Measurements from ENCODE around the gene SLC7A5. TPM values are rescaled to one million over a fixed set of nuclear protein-coding genes. Genes with fewer than 3 reads are reported as not detected.
A peak's percentile ranks its signal among the peaks of the same experiment; 100 is the strongest.

Gene SLC7A5
- total and polyA plus RNA-seq, 2 of the 4 experiments (the other 2 are of a cell fraction): 11.3 to 101 TPM

- WGBS, 2 experiments (ENCODE audit: extremely low coverage in 2 of 2, insufficient read length in 1 of 2): 96% methylated on average over 21 of the region's 34 CpGs; no CpG with 5 or more reads in 1 of the 2 experiments
- H3K4ac ChIP-seq (ENCODE audit: low read depth, low read length): no peak overlapping the region
- no peak overlapping the region for H2BK15ac ChIP-seq (ENCODE audit: low read depth, low read length)
- H2AFZ ChIP-seq (replicated peaks; ENCODE audit: low read length, poor library complexity): peak overlapping the region; percentile 43
- H3K56ac ChIP-seq (ENCODE audit: extremely low read depth, insufficient read depth, low read length): no peak overlapping the region
- H3K36me3 ChIP-seq (ENCODE audit: control insufficient read depth, insufficient read depth, low read length): peaks cover 85% of the 10 kb centered on the region
- no peak for ATAC-seq (ENCODE audit: low read depth)
- no peak overlapping the region for H2BK5ac ChIP-seq (ENCODE audit: low read depth, low read length, poor library complexity, severe bottlenecking)
- TF ChIP-seq CTCF (conservative IDR thresholded peaks at IDR 0.05; ENCODE audit: low read depth, low read length) (no peak), CHD1 (IDR thresholded peaks at IDR 0.05; ENCODE audit: low read depth, low read length) (no peak), MAFK (IDR thresholded peaks at IDR 0.05; ENCODE audit: low read depth, low read length) (no peak), POLR2A (IDR thresholded peaks at IDR 0.05; ENCODE audit: low read depth, low read length) (no peak), FOS (IDR thresholded peaks at IDR 0.05; ENCODE audit: low read depth, low read length) (no peak), ELK1 (IDR thresholded peaks at IDR 0.05; ENCODE audit: borderline replicate concordance, low read depth, low read length) (no peak), NFE2L2 (IDR thresholded peaks at IDR 0.05; ENCODE audit: low read depth, low read length) (no peak), SMC3 (IDR thresholded peaks at IDR 0.05; ENCODE audit: low read depth, low read length) (no peak), RAD21 (IDR thresholded peaks at IDR 0.05; ENCODE audit: low read length) (no peak), USF2 (IDR thresholded peaks at IDR 0.05; ENCODE audit: low read depth, low read length) (no peak)
- no peak overlapping the region for H3K4me2 ChIP-seq (ENCODE audit: low read depth, low read length)
- no peak overlapping the region for H2BK120ac ChIP-seq (ENCODE audit: low read depth, low read length)
- ChIA-PET POLR2A (ENCODE audit: unreplicated experiment) (no interaction called here), CTCF (interaction anchor here (0.8 kb wide), 1 partner anchor 11 kb away, joined by 3 read pairs; no protein-coding TSS in a partner anchor)
- peaks cover 19 to 76% of the 10 kb centered on the region in 2 experiments for H3K79me1 ChIP-seq (ENCODE audit: low read depth in 1 of 2, low read length in 2 of 2)
- H3K14ac ChIP-seq (replicated peaks; ENCODE audit: low read depth, low read length): no peak overlapping the region
- no peak overlapping the region for H2AK5ac ChIP-seq (ENCODE audit: low read depth, low read length)
- H4K91ac ChIP-seq (ENCODE audit: insufficient read depth, low read depth, low read length): no peak overlapping the region
- no peak overlapping the region for H2BK20ac ChIP-seq (ENCODE audit: low read depth, low read length)
- no peak overlapping the region for H3K27ac ChIP-seq (ENCODE audit: insufficient read depth, low read length)
- intact Hi-C loops (cut with micrococcal nuclease) (no loop called here), dilution Hi-C loops (cut with HindIII; ENCODE audit: low sequenced_read_pairs, unreplicated experiment) (no loop called here), in situ Hi-C loops (cut with MboI; ENCODE audit: low sequenced_read_pairs) (no loop called here)
- H3K9me3 ChIP-seq (ENCODE audit: control insufficient read depth, insufficient read depth, low read length): no peaks in the 10 kb centered on the region
- no peaks in the 10 kb centered on the region for H3K27me3 ChIP-seq (ENCODE audit: control insufficient read depth, insufficient read depth, low read length)
- no peak overlapping the region for H3K4me3 ChIP-seq (ENCODE audit: insufficient read depth, low read depth, low read length)
- no peak overlapping the region for H3K9ac ChIP-seq (ENCODE audit: low read depth, low read length)
- H4K8ac ChIP-seq (ENCODE audit: low read depth in 2 of 2, low read length in 2 of 2): no peak overlapping the region
- no peak overlapping the region for H3K23ac ChIP-seq (ENCODE audit: low read depth, low read length)
- H3K4me1 ChIP-seq (ENCODE audit: control insufficient read depth, insufficient read depth, low read length): peaks cover 4% of the 10 kb centered on the region; the same call in 1 of the 2 replicates
- H4K20me1 ChIP-seq (ENCODE audit: insufficient read depth, low read length): peaks cover 75% of the 10 kb centered on the region
- H3K18ac ChIP-seq (ENCODE audit: low read depth, low read length): no peak overlapping the region
- peak overlapping the region; percentile 55 for H2AK9ac ChIP-seq (replicated peaks; ENCODE audit: low read depth, low read length, poor library complexity)
- no peak for DNase-seq
- BruUV-seq (replicated peaks): no TSS peak
- H3K9me1 ChIP-seq (ENCODE audit: insufficient read depth, low read length): peaks cover 2% of the 10 kb centered on the region; the same call in 1 of the 2 replicates
- H4K5ac ChIP-seq (ENCODE audit: low read depth, low read length): no peak overlapping the region
Measured at GRCh38 chr16:87839542-87840270, 29.6 kb downstream of the SLC7A5 start.
